ENCODE data around the gene AMZ1.
"Not testable (repeated sequence)": the region's sequence is repeated elsewhere in the genome, so short reads cannot be mapped to it uniquely, and the experiment has no call there.

The AMZ1 gene

GRCh38 chr7:2679135-2680127 lies 8.6 kb upstream of the AMZ1 start:
- not testable (repeated sequence) for H3K36me3 Mint-ChIP-seq (ENCODE audit: insufficient read depth); H3K9me3 Mint-ChIP-seq; DNase-seq (ENCODE audit: low spot score in 2 of 2); H3K27ac Mint-ChIP-seq (ENCODE audit: low read depth); H3K4me1 Mint-ChIP-seq; ATAC-seq (replicated peaks; ENCODE audit: extremely low read depth, poor library complexity, severe bottlenecking); H3K4me3 Mint-ChIP-seq
- peaks cover 10% of the 10 kb centered on the region for H3K27me3 Mint-ChIP-seq

- no peak for DNase-seq (ENCODE audit: low spot score in 2 of 2)
- Mint-ChIP-seq H3K27me3 (peaks cover 10% of the 10 kb centered on the region), H3K9me3 (no peaks in the 10 kb centered on the region), H3K27ac (ENCODE audit: low read depth) (no peak overlapping the region), H3K4me3 (no peak overlapping the region), H3K36me3 (ENCODE audit: insufficient read depth) (no peaks in the 10 kb centered on the region), H3K4me1 (no peaks in the 10 kb centered on the region)
- no peak for ATAC-seq (replicated peaks; ENCODE audit: extremely low read depth, poor library complexity, severe bottlenecking)
Observed at GRCh38 chr7:2680256-2680655, 7.7 kb upstream of the AMZ1 start.

- ATAC-seq (replicated peaks; ENCODE audit: extremely low read depth, poor library complexity, severe bottlenecking) (no peak), DNase-seq (ENCODE audit: low spot score in 2 of 2) (no peak)
- H3K27ac Mint-ChIP-seq (ENCODE audit: low read depth) = no peak overlapping the region
- no peaks in the 10 kb centered on the region for H3K36me3 Mint-ChIP-seq (ENCODE audit: insufficient read depth)
- H3K9me3 Mint-ChIP-seq = no peaks in the 10 kb centered on the region
- H3K27me3 Mint-ChIP-seq = peaks cover 13% of the 10 kb centered on the region
- H3K4me3 Mint-ChIP-seq = no peak overlapping the region
- H3K4me1 Mint-ChIP-seq = no peaks in the 10 kb centered on the region
Observed at GRCh38 chr7:2680792-2681490, 7.1 kb upstream of the AMZ1 start.

- DNase-seq (ENCODE audit: low spot score in 2 of 2) (no peak), ATAC-seq (replicated peaks; ENCODE audit: extremely low read depth, poor library complexity, severe bottlenecking) (no peak)
- H3K4me1 Mint-ChIP-seq = no peaks in the 10 kb centered on the region
- H3K9me3 Mint-ChIP-seq = no peaks in the 10 kb centered on the region
- peaks cover 21% of the 10 kb centered on the region for H3K27me3 Mint-ChIP-seq
- H3K27ac Mint-ChIP-seq (ENCODE audit: low read depth) = no peak overlapping the region
- H3K36me3 Mint-ChIP-seq (ENCODE audit: insufficient read depth) = no peaks in the 10 kb centered on the region
- H3K4me3 Mint-ChIP-seq = no peak overlapping the region
Observed at GRCh38 chr7:2681929-2682799, 5.8 kb upstream of the AMZ1 start.

- no peaks in the 10 kb centered on the region for H3K9me3 Mint-ChIP-seq
- no peaks in the 10 kb centered on the region for H3K36me3 Mint-ChIP-seq (ENCODE audit: insufficient read depth)
- DNase-seq (ENCODE audit: low spot score in 2 of 2) = no peak
- H3K27me3 Mint-ChIP-seq = peaks cover 39% of the 10 kb centered on the region
- no peak overlapping the region for H3K4me3 Mint-ChIP-seq
- no peak for ATAC-seq (replicated peaks; ENCODE audit: extremely low read depth, poor library complexity, severe bottlenecking)
- no peak overlapping the region for H3K27ac Mint-ChIP-seq (ENCODE audit: low read depth)
- peaks cover 10% of the 10 kb centered on the region for H3K4me1 Mint-ChIP-seq
Observed at GRCh38 chr7:2684501-2684900, 3.5 kb upstream of the AMZ1 start.

- ATAC-seq (replicated peaks; ENCODE audit: extremely low read depth, poor library complexity, severe bottlenecking) = no peak
- Mint-ChIP-seq H3K4me1 (peaks cover 25% of the 10 kb centered on the region), H3K27me3 (peaks cover 55% of the 10 kb centered on the region), H3K27ac (ENCODE audit: low read depth) (no peak overlapping the region), H3K4me3 (no peak overlapping the region), H3K36me3 (ENCODE audit: insufficient read depth) (no peaks in the 10 kb centered on the region), H3K9me3 (no peaks in the 10 kb centered on the region)
- DNase-seq (ENCODE audit: low spot score in 2 of 2) = no peak
Observed at GRCh38 chr7:2686101-2686500, 1.9 kb upstream of the AMZ1 start.

GRCh38 chr7:2687338-2687869 lies 598 bp upstream of the AMZ1 start:
- H3K9me3 Mint-ChIP-seq = no peaks in the 10 kb centered on the region
- peaks cover 55% of the 10 kb centered on the region for H3K27me3 Mint-ChIP-seq
- no peaks in the 10 kb centered on the region for H3K36me3 Mint-ChIP-seq (ENCODE audit: insufficient read depth)
- peak overlapping the region; percentile 27 for H3K4me3 Mint-ChIP-seq
- DNase-seq (ENCODE audit: low spot score in 2 of 2) = no peak
- H3K4me1 Mint-ChIP-seq = peaks cover 26% of the 10 kb centered on the region
- H3K27ac Mint-ChIP-seq (ENCODE audit: low read depth) = no peak overlapping the region
- ATAC-seq (replicated peaks; ENCODE audit: extremely low read depth, poor library complexity, severe bottlenecking) = no peak

- ATAC-seq (replicated peaks; ENCODE audit: extremely low read depth, poor library complexity, severe bottlenecking) = peak; percentile 24
- peaks cover 55% of the 10 kb centered on the region for H3K27me3 Mint-ChIP-seq
- H3K27ac Mint-ChIP-seq (ENCODE audit: low read depth) = no peak overlapping the region
- peaks cover 26% of the 10 kb centered on the region for H3K4me1 Mint-ChIP-seq
- no peaks in the 10 kb centered on the region for H3K9me3 Mint-ChIP-seq
- no peak for DNase-seq (ENCODE audit: low spot score in 2 of 2)
- no peaks in the 10 kb centered on the region for H3K36me3 Mint-ChIP-seq (ENCODE audit: insufficient read depth)
- H3K4me3 Mint-ChIP-seq = peak overlapping the region; percentile 73
Observed at GRCh38 chr7:2688409-2689342, 674 bp downstream of the AMZ1 start.

- H3K27ac Mint-ChIP-seq (ENCODE audit: low read depth) = no peak overlapping the region
- H3K4me3 Mint-ChIP-seq = peak overlapping the region; percentile 73
- H3K4me1 Mint-ChIP-seq = peaks cover 26% of the 10 kb centered on the region
- DNase-seq (ENCODE audit: low spot score in 2 of 2) = no peak
- no peak for ATAC-seq (replicated peaks; ENCODE audit: extremely low read depth, poor library complexity, severe bottlenecking)
- no peaks in the 10 kb centered on the region for H3K36me3 Mint-ChIP-seq (ENCODE audit: insufficient read depth)
- no peaks in the 10 kb centered on the region for H3K9me3 Mint-ChIP-seq
- peaks cover 55% of the 10 kb centered on the region for H3K27me3 Mint-ChIP-seq
Observed at GRCh38 chr7:2689343-2689847, 1.4 kb downstream of the AMZ1 start.

GRCh38 chr7:2689951-2690705 lies 2.1 kb downstream of the AMZ1 start:
- DNase-seq (ENCODE audit: low spot score in 2 of 2) (no peak), ATAC-seq (replicated peaks; ENCODE audit: extremely low read depth, poor library complexity, severe bottlenecking) (no peak)
- no peaks in the 10 kb centered on the region for H3K9me3 Mint-ChIP-seq
- H3K36me3 Mint-ChIP-seq (ENCODE audit: insufficient read depth) = no peaks in the 10 kb centered on the region
- H3K4me1 Mint-ChIP-seq = peaks cover 26% of the 10 kb centered on the region
- H3K27me3 Mint-ChIP-seq = peaks cover 55% of the 10 kb centered on the region
- H3K4me3 Mint-ChIP-seq = no peak overlapping the region
- H3K27ac Mint-ChIP-seq (ENCODE audit: low read depth) = no peak overlapping the region

Measured in central memory CD8-positive, alpha-beta T cell (primary cell).